ENCODE measurements around the gene TAGLN3. TPM values are rescaled to one million over a fixed set of nuclear protein-coding genes. Genes with fewer than 3 reads are reported as not detected.

TAGLN3 gene
- total and polyA plus RNA-seq, 2 of the 13 experiments (the other 11 are each of a cell fraction or from before 2014, with no cell fraction given) = 0.51 to 0.91 TPM

DNA sequence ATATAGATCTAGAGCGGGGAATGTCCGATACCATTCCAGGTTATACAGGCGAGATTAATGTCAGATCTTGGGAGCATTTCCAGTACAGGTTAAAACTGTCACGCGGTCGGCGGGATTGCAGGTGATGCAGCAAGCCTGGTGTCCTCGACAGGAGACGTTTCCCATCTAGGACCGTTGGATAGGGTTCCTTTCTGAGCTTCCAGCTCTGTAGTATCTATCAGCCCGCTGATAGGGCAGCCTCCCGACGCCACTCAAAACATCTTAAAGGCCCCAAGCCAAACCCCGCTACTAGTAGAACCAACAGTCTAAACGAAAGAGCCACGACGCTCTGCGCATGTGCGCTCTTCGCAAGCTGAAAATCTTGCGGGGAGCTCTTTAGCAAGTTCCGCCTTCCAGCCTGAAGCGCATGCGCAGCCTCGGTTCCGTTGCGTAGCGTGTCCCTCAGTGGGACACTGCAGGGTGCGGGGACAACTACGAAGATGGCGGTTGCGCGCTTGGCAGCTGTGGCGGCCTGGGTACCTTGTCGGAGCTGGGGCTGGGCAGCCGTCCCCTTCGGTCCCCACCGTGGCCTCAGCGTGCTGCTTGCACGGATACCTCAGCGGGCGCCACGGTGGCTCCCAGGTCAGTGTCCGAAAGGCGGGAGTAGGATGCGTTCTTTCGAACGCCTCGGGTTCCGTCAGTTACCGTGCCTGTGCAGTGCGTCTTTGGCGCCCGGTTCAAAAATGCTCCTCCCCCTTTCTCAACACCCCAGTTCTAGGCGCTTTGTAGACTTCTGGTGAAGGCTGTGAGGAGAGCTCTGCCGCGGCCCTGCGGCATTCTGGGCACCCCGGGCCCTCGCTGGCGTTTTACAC is 19.9 kb upstream of the TAGLN3 start, which contains the start of gene ABHD10 (continued):
- TF ChIP-seq MIER3 (CRISPR knock-in tag; IDR thresholded peaks at IDR 0.05; ENCODE audit: borderline replicate concordance) = 0 out of 2 replicates have a peak, but pooled peaks have one; percentile 8
- TF ChIP-seq, protein P1, sequence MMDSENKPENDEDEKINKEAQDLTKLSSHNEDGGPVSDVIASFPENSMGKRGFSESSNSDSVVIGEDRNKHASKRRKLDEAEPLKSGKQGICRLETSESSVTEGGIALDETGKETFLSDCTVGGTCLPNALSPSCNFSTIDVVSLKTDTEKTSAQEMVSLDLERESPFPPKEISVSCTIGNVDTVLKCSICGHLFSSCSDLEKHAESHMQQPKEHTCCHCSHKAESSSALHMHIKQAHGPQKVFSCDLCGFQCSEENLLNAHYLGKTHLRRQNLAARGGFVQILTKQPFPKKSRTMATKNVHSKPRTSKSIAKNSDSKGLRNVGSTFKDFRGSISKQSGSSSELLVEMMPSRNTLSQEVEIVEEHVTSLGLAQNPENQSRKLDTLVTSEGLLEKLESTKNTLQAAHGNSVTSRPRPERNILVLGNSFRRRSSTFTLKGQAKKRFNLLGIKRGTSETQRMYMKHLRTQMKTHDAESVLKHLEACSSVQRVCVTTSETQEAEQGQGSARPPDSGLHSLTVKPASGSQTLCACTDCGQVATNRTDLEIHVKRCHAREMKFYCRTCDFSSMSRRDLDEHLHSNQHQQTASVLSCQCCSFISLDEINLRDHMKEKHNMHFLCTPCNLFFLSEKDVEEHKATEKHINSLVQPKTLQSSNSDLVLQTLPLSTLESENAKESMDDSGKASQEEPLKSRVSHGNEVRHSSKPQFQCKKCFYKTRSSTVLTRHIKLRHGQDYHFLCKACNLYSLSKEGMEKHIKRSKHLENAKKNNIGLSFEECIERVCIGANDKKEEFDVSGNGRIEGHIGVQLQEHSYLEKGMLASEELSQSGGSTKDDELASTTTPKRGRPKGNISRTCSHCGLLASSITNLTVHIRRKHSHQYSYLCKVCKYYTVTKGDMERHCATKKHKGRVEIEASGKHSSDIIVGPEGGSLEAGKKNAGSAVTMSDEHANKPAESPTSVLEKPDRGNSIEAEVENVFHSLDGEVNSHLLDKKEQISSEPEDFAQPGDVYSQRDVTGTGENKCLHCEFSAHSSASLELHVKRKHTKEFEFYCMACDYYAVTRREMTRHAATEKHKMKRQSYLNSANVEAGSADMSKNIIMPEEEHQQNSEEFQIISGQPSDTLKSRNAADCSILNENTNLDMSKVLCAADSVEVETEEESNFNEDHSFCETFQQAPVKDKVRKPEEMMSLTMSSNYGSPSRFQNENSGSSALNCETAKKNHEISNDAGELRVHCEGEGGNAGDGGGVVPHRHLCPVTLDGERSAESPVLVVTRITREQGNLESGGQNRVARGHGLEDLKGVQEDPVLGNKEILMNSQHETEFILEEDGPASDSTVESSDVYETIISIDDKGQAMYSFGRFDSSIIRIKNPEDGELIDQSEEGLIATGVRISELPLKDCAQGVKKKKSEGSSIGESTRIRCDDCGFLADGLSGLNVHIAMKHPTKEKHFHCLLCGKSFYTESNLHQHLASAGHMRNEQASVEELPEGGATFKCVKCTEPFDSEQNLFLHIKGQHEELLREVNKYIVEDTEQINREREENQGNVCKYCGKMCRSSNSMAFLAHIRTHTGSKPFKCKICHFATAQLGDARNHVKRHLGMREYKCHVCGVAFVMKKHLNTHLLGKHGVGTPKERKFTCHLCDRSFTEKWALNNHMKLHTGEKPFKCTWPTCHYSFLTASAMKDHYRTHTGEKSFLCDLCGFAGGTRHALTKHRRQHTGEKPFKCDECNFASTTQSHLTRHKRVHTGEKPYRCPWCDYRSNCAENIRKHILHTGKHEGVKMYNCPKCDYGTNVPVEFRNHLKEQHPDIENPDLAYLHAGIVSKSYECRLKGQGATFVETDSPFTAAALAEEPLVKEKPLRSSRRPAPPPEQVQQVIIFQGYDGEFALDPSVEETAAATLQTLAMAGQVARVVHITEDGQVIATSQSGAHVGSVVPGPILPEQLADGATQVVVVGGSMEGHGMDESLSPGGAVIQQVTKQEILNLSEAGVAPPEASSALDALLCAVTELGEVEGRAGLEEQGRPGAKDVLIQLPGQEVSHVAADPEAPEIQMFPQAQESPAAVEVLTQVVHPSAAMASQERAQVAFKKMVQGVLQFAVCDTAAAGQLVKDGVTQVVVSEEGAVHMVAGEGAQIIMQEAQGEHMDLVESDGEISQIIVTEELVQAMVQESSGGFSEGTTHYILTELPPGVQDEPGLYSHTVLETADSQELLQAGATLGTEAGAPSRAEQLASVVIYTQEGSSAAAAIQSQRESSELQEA (CRISPR knock-in tag; IDR thresholded peaks at IDR 0.05; ENCODE audit: not compliant biosample characterization) = no peak
- no peak; the same call in 1 of the 2 replicates for TF ChIP-seq FOSL2 (CRISPR knock-in tag; IDR thresholded peaks at IDR 0.05)
- TF ChIP-seq MED13 (CRISPR knock-in tag; IDR thresholded peaks at IDR 0.05) = 0 out of 2 replicates have a peak, but pooled peaks have one; percentile 53
- no peak for TF ChIP-seq SNAI1 (CRISPR knock-in tag; IDR thresholded peaks at IDR 0.05; ENCODE audit: borderline replicate concordance)
- TF ChIP-seq ZNF589 (CRISPR knock-in tag; conservative IDR thresholded peaks at IDR 0.05) = no peak
- no peak for TF ChIP-seq ZNF333 (CRISPR knock-in tag; IDR thresholded peaks at IDR 0.05; ENCODE audit: borderline replicate concordance)
- peak; percentile 85; the same call in 1 of the 2 replicates for TF ChIP-seq BRD4 (CRISPR knock-in tag; IDR thresholded peaks at IDR 0.05)
- peak; percentile 86; the same call in 1 of the 2 replicates for TF ChIP-seq ZNF747 (CRISPR knock-in tag; IDR thresholded peaks at IDR 0.05; ENCODE audit: borderline replicate concordance)
- TF ChIP-seq MTA1 (CRISPR knock-in tag; IDR thresholded peaks at IDR 0.05; ENCODE audit: borderline replicate concordance) = peak; percentile 75; the same call in 1 of the 2 replicates
- peak; percentile 80; the same call in 1 of the 2 replicates for TF ChIP-seq ZNF232 (CRISPR knock-in tag; IDR thresholded peaks at IDR 0.05; ENCODE audit: borderline replicate concordance)
- TF ChIP-seq, protein P2, sequence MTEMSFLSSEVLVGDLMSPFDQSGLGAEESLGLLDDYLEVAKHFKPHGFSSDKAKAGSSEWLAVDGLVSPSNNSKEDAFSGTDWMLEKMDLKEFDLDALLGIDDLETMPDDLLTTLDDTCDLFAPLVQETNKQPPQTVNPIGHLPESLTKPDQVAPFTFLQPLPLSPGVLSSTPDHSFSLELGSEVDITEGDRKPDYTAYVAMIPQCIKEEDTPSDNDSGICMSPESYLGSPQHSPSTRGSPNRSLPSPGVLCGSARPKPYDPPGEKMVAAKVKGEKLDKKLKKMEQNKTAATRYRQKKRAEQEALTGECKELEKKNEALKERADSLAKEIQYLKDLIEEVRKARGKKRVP (CRISPR knock-in tag; IDR thresholded peaks at IDR 0.05) = peak in 1 of 2 experiments; percentile 42; a peak in 1 of 4 replicates
- no peak for TF ChIP-seq CC2D1A (CRISPR knock-in tag; IDR thresholded peaks at IDR 0.05)
- TF ChIP-seq SOX13 (IDR thresholded peaks at IDR 0.05) = 0 out of 2 replicates have a peak, but pooled peaks have one; percentile 30
- TF ChIP-seq SOX13 (CRISPR knock-in tag; conservative IDR thresholded peaks at IDR 0.05 in 1 of 2, IDR thresholded peaks at IDR 0.05 in 1 of 2) = peak in 1 of 2 experiments; percentile 17; a peak in 1 of 4 replicates
- peak; percentile 83 for TF ChIP-seq AGO1 (IDR thresholded peaks at IDR 0.05; ENCODE audit: low read depth, low read length, poor library complexity, severe bottlenecking)
- TF ChIP-seq, protein P3, sequence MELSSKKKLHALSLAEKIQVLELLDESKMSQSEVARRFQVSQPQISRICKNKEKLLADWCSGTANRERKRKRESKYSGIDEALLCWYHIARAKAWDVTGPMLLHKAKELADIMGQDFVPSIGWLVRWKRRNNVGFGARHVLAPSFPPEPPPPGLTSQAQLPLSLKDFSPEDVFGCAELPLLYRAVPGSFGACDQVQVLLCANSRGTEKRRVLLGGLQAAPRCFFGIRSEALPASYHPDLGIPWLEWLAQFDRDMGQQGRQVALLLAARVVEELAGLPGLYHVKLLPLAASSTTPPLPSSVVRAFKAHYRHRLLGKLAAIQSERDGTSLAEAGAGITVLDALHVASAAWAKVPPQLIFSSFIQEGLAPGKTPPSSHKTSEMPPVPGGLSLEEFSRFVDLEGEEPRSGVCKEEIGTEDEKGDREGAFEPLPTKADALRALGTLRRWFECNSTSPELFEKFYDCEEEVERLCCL (CRISPR knock-in tag; IDR thresholded peaks at IDR 0.05; ENCODE audit: borderline replicate concordance) = no peak
